Stimulated activated CD8-positive, alpha-beta memory T cell treated with anti-CD3 and anti-CD28 coated beads, Interleukin-12 subunit alpha, Interleukin-12 subunit beta, amount 100 ng/mL, for 4 hours (primary cell): ENCODE measurements around the gene IFNAR1.
A peak's percentile ranks its signal among the peaks of the same experiment; 100 is the strongest.
"Not testable (repeated sequence)": the region's sequence is repeated elsewhere in the genome, so short reads cannot be mapped to it uniquely, and the experiment has no call there.

Source experiments
- DNase-seq: peaks from one replicate; pipeline ENCODE4 v3.0.0-alpha.2; 2020; ENCODE audit warnings: low read depth

Gene IFNAR1

DNA sequence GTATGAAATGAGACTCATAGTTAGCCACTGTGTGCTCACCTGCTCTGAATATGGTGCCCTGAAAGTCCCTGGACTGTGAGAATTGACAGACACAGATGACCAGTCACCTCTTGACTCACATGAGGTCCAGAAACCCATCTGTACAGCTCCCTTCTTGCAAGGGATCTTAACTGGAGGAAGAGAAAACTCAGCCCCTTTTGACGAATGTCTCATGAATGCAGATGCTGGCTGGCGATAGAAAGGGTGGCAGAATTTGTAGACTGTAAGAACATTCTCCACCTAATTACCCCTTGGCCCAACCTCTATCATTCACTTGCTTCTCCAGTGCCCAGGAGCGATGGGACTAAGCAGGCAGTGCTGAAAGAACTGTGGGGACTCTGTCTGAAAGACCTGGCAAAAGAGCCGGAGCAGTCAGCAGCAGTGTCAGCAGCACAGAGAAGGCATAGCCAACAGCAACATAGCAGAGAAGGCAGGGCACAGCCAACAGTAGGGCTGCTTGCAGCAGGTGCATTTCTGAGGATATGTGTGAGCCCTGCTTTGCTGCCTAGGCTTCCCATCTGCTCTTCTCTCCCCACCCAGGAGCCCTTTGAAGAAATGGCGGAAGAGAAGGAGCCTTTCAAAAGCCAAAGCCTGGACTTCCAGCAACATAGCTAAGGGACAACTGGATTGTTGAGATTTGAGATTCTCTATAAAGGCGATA is 52.6 kb downstream of the IFNAR1 start:
- DNase-seq, result no peak

GRCh38 chr21:33378081-33378480 is 53.3 kb downstream of the IFNAR1 start:
- DNase-seq, result no peak

GRCh38 chr21:33379934-33380333 is 55.2 kb downstream of the IFNAR1 start:
- DNase-seq, result not testable (repeated sequence)

GRCh38 chr21:33380483-33380998 is 55.8 kb downstream of the IFNAR1 start:
- DNase-seq, result peak; percentile 80

GRCh38 chr21:33381381-33381780 is 56.6 kb downstream of the IFNAR1 start:
- DNase-seq, result not testable (repeated sequence)

GRCh38 chr21:33383056-33383888 is 58.5 kb downstream of the IFNAR1 start:
- peak; percentile 60 for DNase-seq

DNA sequence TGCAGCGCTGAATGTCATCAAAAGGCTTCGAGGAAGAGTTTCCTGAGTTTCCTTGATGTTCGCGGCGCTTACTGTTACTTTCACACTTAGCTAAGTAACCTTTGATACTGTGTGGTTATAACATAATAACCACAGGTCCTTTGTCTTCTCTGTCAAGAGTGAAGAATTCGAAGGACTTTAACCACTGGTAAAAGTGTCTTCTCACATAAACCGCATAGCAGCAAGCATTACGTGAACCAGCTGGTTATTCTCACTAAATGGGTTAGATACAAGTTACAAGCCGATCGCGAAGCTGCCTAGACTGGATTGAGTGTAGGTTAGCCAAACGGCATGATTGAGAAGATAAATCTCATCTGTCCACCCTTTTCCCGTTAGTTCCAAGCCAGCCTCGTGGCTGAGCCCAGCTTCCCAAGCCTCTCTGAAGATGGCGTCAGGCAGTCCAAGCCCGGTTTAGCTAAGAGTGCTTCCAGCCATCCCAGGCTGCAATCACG is 60.1 kb downstream of the IFNAR1 start:
- DNase-seq, result no peak

DNA sequence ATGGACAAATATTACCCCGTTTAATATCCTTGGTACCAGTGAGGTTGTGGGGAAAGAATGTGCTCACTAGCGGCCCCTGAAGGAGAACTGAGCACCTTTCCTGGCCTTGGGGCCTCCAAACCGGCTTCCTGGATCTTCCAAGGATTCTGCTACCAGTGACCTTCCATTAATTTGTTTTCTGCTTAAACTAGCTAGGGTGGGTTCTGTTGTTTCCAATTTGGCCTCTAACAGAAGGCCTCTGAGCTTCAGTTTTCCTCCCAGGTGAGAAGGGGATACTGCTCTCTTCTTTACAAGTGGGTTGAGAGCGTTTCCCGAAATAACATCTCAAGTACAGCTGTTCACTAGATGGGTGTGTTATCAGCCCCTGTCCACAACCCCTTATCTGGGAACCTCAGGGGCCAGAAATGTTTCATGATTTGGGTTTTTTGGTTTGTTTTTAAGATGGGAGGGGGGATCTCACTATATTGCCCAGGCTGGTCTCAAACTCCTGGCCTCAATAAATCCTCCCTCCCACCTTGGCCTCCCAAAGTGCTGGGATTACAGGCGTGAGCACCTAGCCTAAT is 61.5 kb downstream of the IFNAR1 start:
- DNase-seq, result no peak

GRCh38 chr21:33387294-33387693 is 62.5 kb downstream of the IFNAR1 start:
- DNase-seq, result no peak

- DNase-seq, result no peak
Measured at GRCh38 chr21:33388188-33388587, 63.4 kb downstream of the IFNAR1 start.

DNA sequence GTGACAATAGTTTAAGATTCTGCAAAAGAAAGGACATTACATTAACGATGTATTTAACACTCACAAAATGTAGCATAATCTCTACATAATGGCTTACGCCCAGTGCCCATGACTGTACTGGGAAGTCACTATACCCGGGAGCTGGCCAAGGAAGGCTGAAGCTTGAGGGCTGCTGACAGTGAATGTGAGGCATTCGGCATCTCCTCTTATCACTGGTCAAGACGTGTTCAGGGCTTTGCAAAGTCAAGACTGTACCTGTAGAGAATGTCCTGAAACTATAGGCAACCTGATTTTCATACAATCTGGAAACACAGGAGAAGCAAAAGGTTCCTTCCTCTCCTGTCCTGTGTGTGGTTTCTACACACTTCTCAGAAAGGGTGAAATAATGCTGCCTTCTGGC is 65.7 kb downstream of the IFNAR1 start:
- DNase-seq, result no peak

GRCh38 chr21:33391656-33392055 is 66.9 kb downstream of the IFNAR1 start:
- DNase-seq, result no peak

GRCh38 chr21:33392284-33392985 is 67.7 kb downstream of the IFNAR1 start:
- no peak for DNase-seq

GRCh38 chr21:33393348-33393747 is 68.6 kb downstream of the IFNAR1 start:
- no peak for DNase-seq

GRCh38 chr21:33394260-33394659 is 69.5 kb downstream of the IFNAR1 start:
- DNase-seq, result no peak

DNA sequence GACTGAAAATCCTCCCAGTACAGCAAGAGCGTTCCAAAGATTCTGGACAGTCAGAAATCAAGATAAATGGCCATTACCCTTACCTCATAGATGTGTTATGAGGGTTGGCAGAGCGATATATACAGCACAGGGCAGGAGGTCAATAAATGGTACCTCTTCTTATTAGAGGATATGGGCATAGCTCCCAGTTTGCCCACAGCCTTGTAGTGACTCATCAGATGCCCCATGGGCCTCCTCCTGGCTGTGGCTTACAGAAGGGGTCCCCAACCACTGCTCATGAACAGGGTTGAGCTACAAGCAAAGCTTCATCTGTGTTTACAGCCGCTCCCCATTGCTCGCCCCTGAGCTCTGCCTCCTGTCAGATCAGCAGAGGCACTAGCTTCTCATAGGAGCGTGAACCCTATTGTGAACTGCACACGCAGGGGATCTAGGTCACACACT is 71.1 kb downstream of the IFNAR1 start:
- DNase-seq, result no peak

GRCh38 chr21:33396436-33396835 is 71.7 kb downstream of the IFNAR1 start:
- DNase-seq, result no peak

DNA sequence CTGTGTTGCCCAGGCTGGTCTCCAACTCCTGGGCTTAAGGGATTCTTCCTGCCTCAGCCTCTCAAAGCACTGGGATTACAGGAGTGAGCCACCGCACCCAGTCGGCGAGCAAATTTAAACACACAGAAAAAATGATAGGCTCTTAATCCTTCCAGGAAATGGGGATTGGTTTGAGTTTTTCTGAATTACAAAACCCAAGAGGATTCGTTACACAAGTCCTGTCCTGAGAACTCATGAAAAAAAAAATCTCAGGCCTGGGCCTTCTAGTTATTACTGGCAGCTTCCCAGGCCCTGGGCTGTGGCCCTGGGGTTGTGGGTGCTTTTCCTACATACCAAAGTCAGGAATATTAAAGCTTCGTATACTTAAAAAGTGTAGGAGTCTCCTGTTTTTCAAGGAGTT is 72.2 kb downstream of the IFNAR1 start:
- DNase-seq, result no peak

GRCh38 chr21:33397717-33398116 is 72.9 kb downstream of the IFNAR1 start:
- no peak for DNase-seq

DNA sequence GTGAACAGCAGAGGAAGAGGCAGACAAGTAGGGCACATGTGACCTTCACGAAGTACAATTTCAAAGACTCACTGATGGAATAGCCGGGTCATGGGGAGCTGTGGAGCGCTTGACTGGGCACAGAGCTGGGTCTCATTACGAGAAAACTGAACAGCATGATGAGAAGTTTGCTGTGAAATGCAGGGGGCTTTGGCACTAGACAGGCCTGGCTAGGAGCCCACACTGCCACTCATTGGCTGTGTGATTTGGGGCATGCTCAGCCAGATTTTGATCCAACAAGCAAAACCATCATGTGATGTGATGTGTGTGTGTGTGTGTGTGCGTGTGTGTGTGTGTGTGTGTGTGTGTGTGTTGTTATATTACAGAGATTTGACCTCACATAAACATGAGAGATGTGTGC is 73.6 kb downstream of the IFNAR1 start:
- DNase-seq, result no peak

DNA sequence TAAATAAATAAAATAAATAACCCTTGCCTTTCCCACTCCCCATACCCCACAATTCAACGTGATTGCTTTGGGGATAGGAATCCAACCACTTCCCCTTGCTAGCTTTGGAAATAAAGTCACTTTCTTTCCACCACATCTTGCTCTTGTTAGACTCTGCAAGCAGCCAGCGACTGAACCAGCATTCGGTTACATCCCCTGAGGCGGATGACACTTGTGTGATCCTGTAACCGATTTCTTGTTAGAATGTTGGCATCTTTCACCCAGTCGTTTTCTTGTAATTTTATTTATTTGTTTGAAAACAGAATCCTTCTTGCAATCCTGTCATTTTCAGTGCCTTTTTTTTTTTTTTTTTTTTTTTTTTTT is 76.8 kb downstream of the IFNAR1 start:
- DNase-seq, result no peak
